Trophoblast cell (in vitro differentiated cells and primary cell): ENCODE measurements around the gene FAM193A.
A peak's percentile ranks its signal among the peaks of the same experiment; 100 is the strongest.

Experiments
- DNase-seq, 2 donors: peaks; one replicate each; pipeline ENCODE4 v3.0.0-alpha.2; 2016
- H2AFZ ChIP-seq: 2 replicates; pipeline ENCODE4 v1.6.1; 2013; ENCODE audit warnings: low read length, moderate library complexity, mild to moderate bottlenecking; ENCODE audit not compliant: insufficient read depth, poor library complexity
- H2AK5ac ChIP-seq: 2 replicates; pipeline ENCODE4 v1.6.1; 2013; ENCODE audit warnings: mild to moderate bottlenecking, low read length
- H2BK120ac ChIP-seq: 2 replicates; pipeline ENCODE4 v1.6.1; 2013; ENCODE audit warnings: low read length, mild to moderate bottlenecking, moderate library complexity; ENCODE audit not compliant: insufficient read depth, poor library complexity
- H2BK12ac ChIP-seq: 2 replicates; pipeline ENCODE4 v1.6.1; 2013; ENCODE audit warnings: mild to moderate bottlenecking, low read length, moderate library complexity
- H2BK5ac ChIP-seq: 2 replicates; pipeline ENCODE4 v1.6.1; 2013; ENCODE audit warnings: low read length, low read depth, moderate library complexity, mild to moderate bottlenecking; ENCODE audit not compliant: poor library complexity
- H3K14ac ChIP-seq: 2 replicates; pipeline ENCODE4 v1.6.1; 2013; ENCODE audit warnings: mild to moderate bottlenecking, low read length
- H3K18ac ChIP-seq: 2 replicates; pipeline ENCODE4 v1.6.1; 2013; ENCODE audit warnings: mild to moderate bottlenecking, low read length
- H3K23ac ChIP-seq: 2 replicates; pipeline ENCODE4 v1.6.1; 2013; ENCODE audit warnings: low read length
- H3K27ac ChIP-seq: 2 replicates; pipeline ENCODE4 v1.5.1; 2013; ENCODE audit warnings: low read depth, mild to moderate bottlenecking, inconsistent platforms, low read length, moderate library complexity
- H3K27me3 ChIP-seq: 2 replicates; pipeline ENCODE4 v1.6.1; 2013; ENCODE audit warnings: inconsistent platforms, mild to moderate bottlenecking, low read length, moderate library complexity; ENCODE audit not compliant: insufficient read depth
- H3K36me3 ChIP-seq, 2 experiments: 1 replicate in 1 of 2; 2 replicates in 1 of 2; pipeline ENCODE4 v1.6.1; 2013; ENCODE audit warnings: low read length in 2 of 2, mild to moderate bottlenecking in 2 of 2, moderate library complexity in 1 of 2; ENCODE audit not compliant: insufficient read depth in 2 of 2, control insufficient read depth in 1 of 2
- H3K4ac ChIP-seq: 2 replicates; pipeline ENCODE4 v1.6.1; 2013; ENCODE audit warnings: low read depth, mild to moderate bottlenecking, low read length, moderate library complexity
- H3K4me1 ChIP-seq, 2 experiments: 1 replicate in 1 of 2; 2 replicates in 1 of 2; pipeline ENCODE4 v1.6.1; 2013; ENCODE audit warnings: low read length in 2 of 2, mild to moderate bottlenecking in 2 of 2, moderate library complexity in 1 of 2; ENCODE audit not compliant: insufficient read depth in 2 of 2, control insufficient read depth in 1 of 2
- H3K4me2 ChIP-seq: 2 replicates; pipeline ENCODE4 v1.6.1; 2013; ENCODE audit warnings: inconsistent platforms, mild to moderate bottlenecking, low read length, moderate library complexity
- H3K4me3 ChIP-seq: 2 replicates; pipeline ENCODE4 v1.5.1; 2013; ENCODE audit warnings: mild to moderate bottlenecking, low read depth, low read length, inconsistent platforms
- H3K79me1 ChIP-seq: one replicate; pipeline ENCODE4 v1.6.1; 2013; ENCODE audit warnings: low read length
- H3K79me2 ChIP-seq: 2 replicates; pipeline ENCODE4 v1.6.1; 2013; ENCODE audit warnings: low read length, mild to moderate bottlenecking; ENCODE audit not compliant: control insufficient read depth, insufficient read depth, poor library complexity
- H3K9ac ChIP-seq: 2 replicates; pipeline ENCODE4 v1.6.1; 2013; ENCODE audit warnings: mild to moderate bottlenecking, low read length
- H3K9me3 ChIP-seq: 2 replicates; pipeline ENCODE4 v1.6.1; 2013; ENCODE audit warnings: low read depth, mild to moderate bottlenecking, control low read depth, inconsistent platforms, low read length; ENCODE audit not compliant: insufficient read depth
- H4K12ac ChIP-seq: 2 replicates; pipeline ENCODE4 v1.6.1; 2013; ENCODE audit warnings: low read depth, mild to moderate bottlenecking, low read length, moderate library complexity
- H4K8ac ChIP-seq: 2 replicates; pipeline ENCODE4 v1.6.1; 2013; ENCODE audit warnings: low read depth, mild to moderate bottlenecking, low read length, moderate library complexity
- H4K91ac ChIP-seq: one replicate; pipeline ENCODE4 v1.6.1; 2013; ENCODE audit warnings: low read depth, mild to moderate bottlenecking, low read length, moderate library complexity
- WGBS: extraction: QIAGEN DNeasy Blood & Tissue Kit; methylation state at CpG from one replicate; pipeline ENCODE4 v1.1.7; 2013; ENCODE audit warnings: missing lambda C conversion rate; ENCODE audit not compliant: insufficient read length, insufficient coverage; ENCODE audit errors: extremely low coverage; 5-methylcytosine and 5-hydroxymethylcytosine counted together

Gene FAM193A

GRCh38 chr4:2662598-2662997, 126.2 kb downstream of the FAM193A start:
- Histone ChIP-seq H3K9ac (no peak overlapping the region), H3K4me3 (no peak overlapping the region), H2AFZ (no peak overlapping the region), H3K18ac (no peak overlapping the region), H3K9me3 (no peaks in the 10 kb centered on the region), H4K91ac (no peak overlapping the region), H3K14ac (no peak overlapping the region), H2BK12ac (no peak overlapping the region), H3K23ac (no peak overlapping the region), H4K8ac (no peak overlapping the region), H3K27me3 (no peaks in the 10 kb centered on the region), H3K4me1 (peaks cover 2 to 3% of the 10 kb centered on the region in 2 experiments), H3K27ac (no peak overlapping the region), H3K4me2 (no peak overlapping the region), H2BK5ac (no peak overlapping the region), H4K12ac (no peak overlapping the region), H2AK5ac (no peak overlapping the region), H3K36me3 (peaks cover 31% of the 10 kb centered on the region in 2 experiments), H2BK120ac (no peak overlapping the region), H3K79me2 (no peaks in the 10 kb centered on the region), H3K79me1 (no peaks in the 10 kb centered on the region), H3K4ac (no peak overlapping the region)
- no CpG with 5 or more reads among the region's 4 CpGs for WGBS
- DNase-seq: peak; percentile 60 to 85

DNA sequence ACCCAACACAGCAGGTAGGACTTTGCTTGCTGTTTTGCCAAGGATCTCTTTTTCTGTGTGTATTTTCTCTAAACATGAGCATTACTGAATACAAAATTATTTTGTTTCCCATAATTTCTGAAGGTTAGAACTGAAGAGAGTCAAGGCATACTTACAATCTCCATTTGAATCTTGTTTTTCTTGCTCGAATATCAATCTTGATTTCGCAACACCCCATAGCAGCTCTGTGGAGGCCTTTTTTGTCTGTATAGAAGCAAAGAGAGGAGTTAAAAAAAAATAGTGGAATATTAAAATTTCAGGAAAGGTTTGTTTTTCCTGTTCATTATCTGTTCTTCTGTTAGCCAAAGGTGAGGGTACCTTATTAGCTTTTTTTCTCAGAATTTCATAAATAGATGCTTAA, 126.8 kb downstream of the FAM193A start:
- WGBS: no CpG with 5 or more reads among the region's 2 CpGs
- Histone ChIP-seq H3K27me3 (no peaks in the 10 kb centered on the region), H3K9me3 (no peaks in the 10 kb centered on the region), H3K9ac (no peak overlapping the region), H2AFZ (no peak overlapping the region), H3K79me2 (no peaks in the 10 kb centered on the region), H3K23ac (no peak overlapping the region), H3K18ac (no peak overlapping the region), H3K79me1 (no peaks in the 10 kb centered on the region), H3K4me3 (no peak overlapping the region), H2AK5ac (no peak overlapping the region), H2BK120ac (no peak overlapping the region), H3K4me2 (no peak overlapping the region), H3K4ac (no peak overlapping the region), H3K14ac (no peak overlapping the region), H4K12ac (no peak overlapping the region), H3K4me1 (peaks cover 2 to 3% of the 10 kb centered on the region in 2 experiments), H3K27ac (no peak overlapping the region), H2BK12ac (no peak overlapping the region), H2BK5ac (no peak overlapping the region), H4K91ac (no peak overlapping the region), H3K36me3 (peaks cover 27 to 29% of the 10 kb centered on the region in 2 experiments), H4K8ac (no peak overlapping the region)
- peak in 1 of 2 donors; percentile 18 for DNase-seq

- H2BK5ac ChIP-seq: no peak overlapping the region
- no peak overlapping the region for H3K4me2 ChIP-seq
- no CpG with 5 or more reads among the region's 2 CpGs for WGBS
- peaks cover 10% of the 10 kb centered on the region in 2 experiments for H3K36me3 ChIP-seq
- H2BK12ac ChIP-seq: no peak overlapping the region
- no peaks in the 10 kb centered on the region for H3K79me2 ChIP-seq
- H4K12ac ChIP-seq: no peak overlapping the region
- no peak overlapping the region for H4K91ac ChIP-seq
- H3K27me3 ChIP-seq: no peaks in the 10 kb centered on the region
- no peak overlapping the region for H2BK120ac ChIP-seq
- no peak overlapping the region for H3K14ac ChIP-seq
- H2AFZ ChIP-seq: no peak overlapping the region
- no peak overlapping the region for H3K9ac ChIP-seq
- no peak overlapping the region for H3K4ac ChIP-seq
- H3K4me1 ChIP-seq: peaks cover 13 to 16% of the 10 kb centered on the region in 2 experiments
- H3K18ac ChIP-seq: no peak overlapping the region
- H3K79me1 ChIP-seq: no peaks in the 10 kb centered on the region
- no peak for DNase-seq
- no peaks in the 10 kb centered on the region for H3K9me3 ChIP-seq
- H3K23ac ChIP-seq: no peak overlapping the region
- no peak overlapping the region for H3K4me3 ChIP-seq
- H2AK5ac ChIP-seq: no peak overlapping the region
- no peak overlapping the region for H4K8ac ChIP-seq
- no peak overlapping the region for H3K27ac ChIP-seq
Observed at GRCh38 chr4:2666722-2667247, 130.3 kb downstream of the FAM193A start.

- Histone ChIP-seq H2BK5ac (no peak overlapping the region), H3K79me2 (no peaks in the 10 kb centered on the region), H3K14ac (no peak overlapping the region), H3K9me3 (no peaks in the 10 kb centered on the region), H2AFZ (no peak overlapping the region), H4K91ac (no peak overlapping the region), H2BK12ac (no peak overlapping the region), H3K27ac (no peak overlapping the region), H2AK5ac (no peak overlapping the region), H3K9ac (no peak overlapping the region), H3K4me3 (no peak overlapping the region), H3K4ac (no peak overlapping the region), H3K4me1 (peaks cover 13 to 17% of the 10 kb centered on the region in 2 experiments), H3K23ac (no peak overlapping the region), H3K36me3 (peaks cover 14% of the 10 kb centered on the region in 2 experiments), H4K12ac (no peak overlapping the region), H3K4me2 (no peak overlapping the region), H3K27me3 (no peaks in the 10 kb centered on the region), H2BK120ac (no peak overlapping the region), H3K79me1 (no peaks in the 10 kb centered on the region), H4K8ac (no peak overlapping the region), H3K18ac (no peak overlapping the region)
- no CpG with 5 or more reads among the region's 2 CpGs for WGBS
- no peak for DNase-seq
Observed at GRCh38 chr4:2667428-2667827, 131.0 kb downstream of the FAM193A start.
